Osteocyte (in vitro differentiated cells): ENCODE results near the gene ATR. TPM values are rescaled to one million over a fixed set of nuclear protein-coding genes. Genes with fewer than 3 reads are reported as not detected.

Experiments
- DNase-seq: peaks from one replicate; pipeline ENCODE4 v3.0.0; 2021; ENCODE audit warnings: mixed read lengths; ENCODE audit not compliant: unreplicated experiment; ENCODE audit errors: extremely low spot score
- H3K27ac Mint-ChIP-seq: one replicate; pipeline ENCODE4 v1.8.0; 2021; ENCODE audit warnings: mild to moderate bottlenecking, mixed read lengths; ENCODE audit not compliant: unreplicated experiment
- H3K27me3 Mint-ChIP-seq: one replicate; pipeline ENCODE4 v1.8.0; 2021; ENCODE audit warnings: mixed read lengths; ENCODE audit not compliant: unreplicated experiment
- H3K36me3 Mint-ChIP-seq: one replicate; pipeline ENCODE4 v1.8.0; 2021; ENCODE audit warnings: mixed read lengths; ENCODE audit not compliant: unreplicated experiment
- H3K4me1 Mint-ChIP-seq: one replicate; pipeline ENCODE4 v1.8.0; 2021; ENCODE audit warnings: mixed read lengths; ENCODE audit not compliant: unreplicated experiment
- H3K4me3 Mint-ChIP-seq: one replicate; pipeline ENCODE4 v1.8.0; 2021; ENCODE audit warnings: mild to moderate bottlenecking, moderate library complexity, mixed read lengths; ENCODE audit not compliant: unreplicated experiment
- H3K9me3 Mint-ChIP-seq: one replicate; pipeline ENCODE4 v1.8.0; 2021; ENCODE audit warnings: mixed read lengths; ENCODE audit not compliant: unreplicated experiment
- total RNA-seq: library from RNA; stranded (reverse); gene quantifications from 2 replicates; pipeline ENCODE4 v1.2.1, GENCODE V29; 2021
- TF ChIP-seq, protein P1 (sequence below): fragments of 200-600 bp; sonication (generic); IDR thresholded peaks from 2 replicates; pipeline ENCODE4 v1.5.0; 2021; ENCODE audit warnings: antibody characterized with exemption, mild to moderate bottlenecking, moderate library complexity

Gene ATR
- total RNA-seq, 1 donor from 2014 or later, result 27.1 TPM

DNA sequence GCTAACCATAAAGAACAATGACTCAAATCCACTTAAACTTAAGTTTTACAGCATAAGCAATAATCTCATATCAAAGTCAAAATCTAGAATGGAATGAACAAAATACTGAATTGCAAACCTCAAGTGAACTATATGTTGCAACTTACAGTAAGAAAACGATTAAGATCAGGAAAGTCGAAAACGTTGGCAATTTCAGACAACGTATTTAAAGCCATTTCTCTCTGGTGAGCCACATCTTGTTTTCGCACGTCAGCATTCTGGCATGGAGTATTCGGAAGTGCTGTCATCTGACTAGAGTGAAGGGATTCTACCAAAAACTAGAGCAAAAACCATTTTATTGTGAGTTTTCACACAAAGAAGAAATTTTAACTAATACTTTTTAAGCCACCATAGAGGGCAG lies 28.5 kb downstream of the ATR start:
- H3K4me1 Mint-ChIP-seq, result no peaks in the 10 kb centered on the region
- H3K27me3 Mint-ChIP-seq, result no peaks in the 10 kb centered on the region

DNA sequence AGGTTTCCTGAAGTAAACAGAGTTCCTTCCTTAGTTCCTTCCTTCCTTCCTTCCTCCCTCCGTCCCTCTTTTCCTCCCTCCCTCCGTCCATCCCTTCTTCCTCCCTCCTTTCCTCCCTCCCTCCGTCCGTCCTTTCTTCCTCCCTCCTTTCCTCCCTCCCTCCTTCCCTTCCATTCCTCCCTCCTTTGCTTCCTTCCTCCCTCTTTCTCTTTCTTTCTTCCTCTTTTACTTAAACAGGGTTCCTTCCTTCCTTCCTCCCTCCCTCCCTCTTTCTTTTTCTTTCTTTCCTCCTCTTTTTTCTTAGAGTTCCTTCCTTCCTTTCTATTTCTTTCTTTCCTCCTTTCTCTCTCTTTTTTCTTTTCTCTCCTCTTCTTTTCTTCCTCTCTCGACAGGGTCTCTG lies 35.2 kb downstream of the ATR start:
- H3K36me3 Mint-ChIP-seq, result peaks cover 24% of the 10 kb centered on the region
- H3K27me3 Mint-ChIP-seq, result no peaks in the 10 kb centered on the region
- TF ChIP-seq, protein P1, sequence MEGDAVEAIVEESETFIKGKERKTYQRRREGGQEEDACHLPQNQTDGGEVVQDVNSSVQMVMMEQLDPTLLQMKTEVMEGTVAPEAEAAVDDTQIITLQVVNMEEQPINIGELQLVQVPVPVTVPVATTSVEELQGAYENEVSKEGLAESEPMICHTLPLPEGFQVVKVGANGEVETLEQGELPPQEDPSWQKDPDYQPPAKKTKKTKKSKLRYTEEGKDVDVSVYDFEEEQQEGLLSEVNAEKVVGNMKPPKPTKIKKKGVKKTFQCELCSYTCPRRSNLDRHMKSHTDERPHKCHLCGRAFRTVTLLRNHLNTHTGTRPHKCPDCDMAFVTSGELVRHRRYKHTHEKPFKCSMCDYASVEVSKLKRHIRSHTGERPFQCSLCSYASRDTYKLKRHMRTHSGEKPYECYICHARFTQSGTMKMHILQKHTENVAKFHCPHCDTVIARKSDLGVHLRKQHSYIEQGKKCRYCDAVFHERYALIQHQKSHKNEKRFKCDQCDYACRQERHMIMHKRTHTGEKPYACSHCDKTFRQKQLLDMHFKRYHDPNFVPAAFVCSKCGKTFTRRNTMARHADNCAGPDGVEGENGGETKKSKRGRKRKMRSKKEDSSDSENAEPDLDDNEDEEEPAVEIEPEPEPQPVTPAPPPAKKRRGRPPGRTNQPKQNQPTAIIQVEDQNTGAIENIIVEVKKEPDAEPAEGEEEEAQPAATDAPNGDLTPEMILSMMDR, result no peak
- no peaks in the 10 kb centered on the region for H3K9me3 Mint-ChIP-seq
- H3K4me3 Mint-ChIP-seq, result no peak overlapping the region
- DNase-seq, result no peak
- no peak overlapping the region for H3K27ac Mint-ChIP-seq
- H3K4me1 Mint-ChIP-seq, result no peaks in the 10 kb centered on the region

More for the DNA sequence above, 28.5 kb downstream of the ATR start:
- peaks cover 7% of the 10 kb centered on the region for H3K9me3 Mint-ChIP-seq
- no peak for DNase-seq
- H3K4me3 Mint-ChIP-seq, result no peak overlapping the region
- no peak overlapping the region for H3K27ac Mint-ChIP-seq
- H3K36me3 Mint-ChIP-seq, result peaks cover 50% of the 10 kb centered on the region
- TF ChIP-seq, protein P1, result no peak

DNA sequence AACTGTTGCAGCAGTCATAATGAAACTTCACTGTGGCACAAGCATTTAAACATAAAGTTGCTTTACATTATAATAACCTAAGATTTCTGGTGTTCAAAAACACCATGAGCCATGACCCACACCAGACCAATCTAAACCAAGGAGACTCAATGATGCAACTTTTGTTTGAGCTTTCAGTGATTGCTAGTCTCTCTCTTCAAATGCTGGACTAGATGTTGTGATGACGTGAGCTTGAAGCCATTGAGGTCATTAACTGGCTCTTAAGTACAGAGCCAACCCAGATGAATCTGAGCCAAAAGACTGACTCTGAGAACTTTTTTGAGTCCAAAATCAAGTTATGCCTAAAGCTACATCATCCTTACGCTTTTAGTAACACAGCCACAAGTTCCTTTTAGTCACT lies 36.5 kb downstream of the ATR start:
- H3K9me3 Mint-ChIP-seq, result no peaks in the 10 kb centered on the region
- H3K4me1 Mint-ChIP-seq, result no peaks in the 10 kb centered on the region
- no peaks in the 10 kb centered on the region for H3K27me3 Mint-ChIP-seq
- DNase-seq, result no peak
- no peak overlapping the region for H3K4me3 Mint-ChIP-seq
- H3K36me3 Mint-ChIP-seq, result peaks cover 16% of the 10 kb centered on the region
- H3K27ac Mint-ChIP-seq, result no peak overlapping the region
- TF ChIP-seq, protein P1, result no peak

DNA sequence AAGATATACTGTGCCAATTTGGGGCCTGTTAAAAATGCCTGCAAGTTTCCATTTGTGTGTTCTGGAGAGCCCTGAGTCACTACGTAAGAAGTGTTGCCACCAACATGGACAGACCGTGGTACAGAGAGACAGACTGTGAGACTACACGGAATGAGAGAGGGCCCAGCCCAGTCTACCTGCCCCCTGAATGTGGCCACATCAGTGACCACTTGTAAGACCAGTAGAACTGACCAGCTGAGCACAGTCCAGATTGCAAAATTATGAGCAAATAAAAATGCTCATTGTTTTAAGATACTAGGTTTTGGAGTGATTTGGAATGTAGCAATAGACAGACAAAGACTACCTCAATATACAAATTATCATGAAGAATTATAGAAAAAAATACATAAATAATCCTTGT lies 42.0 kb downstream of the ATR start:
- Mint-ChIP-seq H3K36me3 (peaks cover 36% of the 10 kb centered on the region), H3K27ac (no peak overlapping the region), H3K4me1 (no peaks in the 10 kb centered on the region), H3K9me3 (peaks cover 7% of the 10 kb centered on the region), H3K4me3 (no peak overlapping the region), H3K27me3 (no peaks in the 10 kb centered on the region)
- TF ChIP-seq, protein P1, result no peak
- no peak for DNase-seq

DNA sequence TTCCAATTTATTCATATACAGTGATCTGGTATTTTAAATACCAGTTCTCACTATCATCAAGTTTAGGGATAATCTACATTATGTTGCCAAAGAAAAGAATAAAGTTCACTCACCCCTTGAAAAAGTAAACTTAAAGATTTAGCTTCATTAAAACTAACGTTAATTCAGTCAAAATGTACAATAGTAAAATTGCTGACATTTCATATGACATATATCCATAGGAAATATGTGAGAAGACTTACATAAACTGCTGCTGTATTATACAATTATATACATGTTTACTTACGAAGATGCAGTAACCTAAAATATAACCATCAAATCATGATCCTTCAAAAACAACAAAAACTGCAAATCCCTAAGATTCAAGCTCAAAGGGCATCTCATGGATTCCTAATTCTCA lies 44.0 kb downstream of the ATR start:
- TF ChIP-seq, protein P1, result no peak
- DNase-seq, result no peak
- no peak overlapping the region for H3K4me3 Mint-ChIP-seq

More for the DNA sequence above, 44.0 kb downstream of the ATR start:
- Mint-ChIP-seq H3K36me3 (peaks cover 44% of the 10 kb centered on the region), H3K27me3 (no peaks in the 10 kb centered on the region), H3K4me1 (no peaks in the 10 kb centered on the region), H3K9me3 (peaks cover 7% of the 10 kb centered on the region), H3K27ac (no peak overlapping the region)
